H1 (cell line): ENCODE measurements around the gene YWHAQ. TPM values are rescaled to one million over a fixed set of nuclear protein-coding genes. Genes with fewer than 3 reads are reported as not detected.

Experiments used
- GABPA ChIP-seq: IDR thresholded peaks from 2 replicates; pipeline ENCODE4 v1.6.1; 2011; ENCODE audit warnings: mild to moderate bottlenecking, low read length, moderate library complexity, borderline replicate concordance; ENCODE audit not compliant: insufficient read depth
- HDAC2 ChIP-seq, 2 experiments: fragments of 300-600 bp in 1 of 2; sonication (generic) in 1 of 2; IDR thresholded peaks; 2 replicates each; pipeline ENCODE4 v1.6.1; 2011 to 2012; ENCODE audit warnings: low read depth in 2 of 2, low read length in 2 of 2, mild to moderate bottlenecking in 2 of 2, moderate library complexity in 2 of 2, borderline replicate concordance in 1 of 2, inconsistent platforms in 1 of 2
- polyA plus RNA-seq, 7 experiments: library from polyadenylated mRNA; depleted of rRNA in 3 of 7; stranded (reverse) in 5 of 7; unstranded in 2 of 7; fragments of >200 nt in 5 of 7; fragments of 200-250 nt in 2 of 7; gene quantifications; 1 replicate in 5 of 7; 2 replicates in 1 of 7; 4 replicates in 1 of 7; pipeline versions ENCODE4 v1.2.1 to v1.2.3, GENCODE V29; 2011 to 2013; ENCODE audit warnings: missing spikeins in 2 of 7, mixed read lengths in 2 of 7
- total RNA-seq: library from RNA; stranded (reverse); fragmentation: NEBNext Ultra II Directional; extraction: Animal tissue kit (Norgen Biotek cat#: 25700); gene quantifications from 2 replicates; pipeline ENCODE4 v1.2.1, GENCODE V29; 2021
- TF ChIP-seq, protein P1 (sequence below): fragments of 300-600 bp; sonication (generic); IDR thresholded peaks from 2 replicates; pipeline ENCODE4 v1.7.1; 2012; ENCODE audit warnings: low read length, moderate library complexity, mild to moderate bottlenecking, inconsistent platforms; ENCODE audit not compliant: insufficient replicate concordance
- TF ChIP-seq, protein P2 (sequence below): IDR thresholded peaks from 2 replicates; pipeline ENCODE4 v1.6.1; 2012; ENCODE audit warnings: inconsistent platforms
- TF ChIP-seq, protein P3 (sequence below): IDR thresholded peaks from 2 replicates; pipeline ENCODE4 v1.6.1; 2012; ENCODE audit warnings: low read length, inconsistent platforms

The YWHAQ gene
- total and polyA plus RNA-seq, 2 of the 8 experiments (the other 6 are each of a cell fraction or from before 2014, with no cell fraction given) = 244 to 480 TPM

DNA sequence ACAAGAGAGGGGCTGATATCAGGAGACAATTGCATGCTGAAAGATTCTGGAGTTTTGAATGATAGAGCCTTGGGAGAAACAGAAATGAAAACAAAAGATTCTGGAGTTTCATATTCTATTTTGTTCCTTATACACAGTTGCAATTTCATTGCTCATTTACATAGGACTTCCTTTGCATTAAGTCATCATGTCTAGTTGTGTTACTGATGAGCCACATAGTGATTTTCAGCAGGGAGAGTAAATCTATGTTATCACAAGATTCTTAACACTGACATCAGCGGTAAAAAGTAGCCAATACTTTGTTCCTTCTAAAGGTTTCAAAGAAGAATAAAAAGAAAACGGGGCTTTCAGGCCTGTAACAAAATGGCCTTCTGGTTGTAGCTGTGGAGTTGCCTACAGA, 82.3 kb downstream of the YWHAQ start (continued):
- TF ChIP-seq, protein P1, sequence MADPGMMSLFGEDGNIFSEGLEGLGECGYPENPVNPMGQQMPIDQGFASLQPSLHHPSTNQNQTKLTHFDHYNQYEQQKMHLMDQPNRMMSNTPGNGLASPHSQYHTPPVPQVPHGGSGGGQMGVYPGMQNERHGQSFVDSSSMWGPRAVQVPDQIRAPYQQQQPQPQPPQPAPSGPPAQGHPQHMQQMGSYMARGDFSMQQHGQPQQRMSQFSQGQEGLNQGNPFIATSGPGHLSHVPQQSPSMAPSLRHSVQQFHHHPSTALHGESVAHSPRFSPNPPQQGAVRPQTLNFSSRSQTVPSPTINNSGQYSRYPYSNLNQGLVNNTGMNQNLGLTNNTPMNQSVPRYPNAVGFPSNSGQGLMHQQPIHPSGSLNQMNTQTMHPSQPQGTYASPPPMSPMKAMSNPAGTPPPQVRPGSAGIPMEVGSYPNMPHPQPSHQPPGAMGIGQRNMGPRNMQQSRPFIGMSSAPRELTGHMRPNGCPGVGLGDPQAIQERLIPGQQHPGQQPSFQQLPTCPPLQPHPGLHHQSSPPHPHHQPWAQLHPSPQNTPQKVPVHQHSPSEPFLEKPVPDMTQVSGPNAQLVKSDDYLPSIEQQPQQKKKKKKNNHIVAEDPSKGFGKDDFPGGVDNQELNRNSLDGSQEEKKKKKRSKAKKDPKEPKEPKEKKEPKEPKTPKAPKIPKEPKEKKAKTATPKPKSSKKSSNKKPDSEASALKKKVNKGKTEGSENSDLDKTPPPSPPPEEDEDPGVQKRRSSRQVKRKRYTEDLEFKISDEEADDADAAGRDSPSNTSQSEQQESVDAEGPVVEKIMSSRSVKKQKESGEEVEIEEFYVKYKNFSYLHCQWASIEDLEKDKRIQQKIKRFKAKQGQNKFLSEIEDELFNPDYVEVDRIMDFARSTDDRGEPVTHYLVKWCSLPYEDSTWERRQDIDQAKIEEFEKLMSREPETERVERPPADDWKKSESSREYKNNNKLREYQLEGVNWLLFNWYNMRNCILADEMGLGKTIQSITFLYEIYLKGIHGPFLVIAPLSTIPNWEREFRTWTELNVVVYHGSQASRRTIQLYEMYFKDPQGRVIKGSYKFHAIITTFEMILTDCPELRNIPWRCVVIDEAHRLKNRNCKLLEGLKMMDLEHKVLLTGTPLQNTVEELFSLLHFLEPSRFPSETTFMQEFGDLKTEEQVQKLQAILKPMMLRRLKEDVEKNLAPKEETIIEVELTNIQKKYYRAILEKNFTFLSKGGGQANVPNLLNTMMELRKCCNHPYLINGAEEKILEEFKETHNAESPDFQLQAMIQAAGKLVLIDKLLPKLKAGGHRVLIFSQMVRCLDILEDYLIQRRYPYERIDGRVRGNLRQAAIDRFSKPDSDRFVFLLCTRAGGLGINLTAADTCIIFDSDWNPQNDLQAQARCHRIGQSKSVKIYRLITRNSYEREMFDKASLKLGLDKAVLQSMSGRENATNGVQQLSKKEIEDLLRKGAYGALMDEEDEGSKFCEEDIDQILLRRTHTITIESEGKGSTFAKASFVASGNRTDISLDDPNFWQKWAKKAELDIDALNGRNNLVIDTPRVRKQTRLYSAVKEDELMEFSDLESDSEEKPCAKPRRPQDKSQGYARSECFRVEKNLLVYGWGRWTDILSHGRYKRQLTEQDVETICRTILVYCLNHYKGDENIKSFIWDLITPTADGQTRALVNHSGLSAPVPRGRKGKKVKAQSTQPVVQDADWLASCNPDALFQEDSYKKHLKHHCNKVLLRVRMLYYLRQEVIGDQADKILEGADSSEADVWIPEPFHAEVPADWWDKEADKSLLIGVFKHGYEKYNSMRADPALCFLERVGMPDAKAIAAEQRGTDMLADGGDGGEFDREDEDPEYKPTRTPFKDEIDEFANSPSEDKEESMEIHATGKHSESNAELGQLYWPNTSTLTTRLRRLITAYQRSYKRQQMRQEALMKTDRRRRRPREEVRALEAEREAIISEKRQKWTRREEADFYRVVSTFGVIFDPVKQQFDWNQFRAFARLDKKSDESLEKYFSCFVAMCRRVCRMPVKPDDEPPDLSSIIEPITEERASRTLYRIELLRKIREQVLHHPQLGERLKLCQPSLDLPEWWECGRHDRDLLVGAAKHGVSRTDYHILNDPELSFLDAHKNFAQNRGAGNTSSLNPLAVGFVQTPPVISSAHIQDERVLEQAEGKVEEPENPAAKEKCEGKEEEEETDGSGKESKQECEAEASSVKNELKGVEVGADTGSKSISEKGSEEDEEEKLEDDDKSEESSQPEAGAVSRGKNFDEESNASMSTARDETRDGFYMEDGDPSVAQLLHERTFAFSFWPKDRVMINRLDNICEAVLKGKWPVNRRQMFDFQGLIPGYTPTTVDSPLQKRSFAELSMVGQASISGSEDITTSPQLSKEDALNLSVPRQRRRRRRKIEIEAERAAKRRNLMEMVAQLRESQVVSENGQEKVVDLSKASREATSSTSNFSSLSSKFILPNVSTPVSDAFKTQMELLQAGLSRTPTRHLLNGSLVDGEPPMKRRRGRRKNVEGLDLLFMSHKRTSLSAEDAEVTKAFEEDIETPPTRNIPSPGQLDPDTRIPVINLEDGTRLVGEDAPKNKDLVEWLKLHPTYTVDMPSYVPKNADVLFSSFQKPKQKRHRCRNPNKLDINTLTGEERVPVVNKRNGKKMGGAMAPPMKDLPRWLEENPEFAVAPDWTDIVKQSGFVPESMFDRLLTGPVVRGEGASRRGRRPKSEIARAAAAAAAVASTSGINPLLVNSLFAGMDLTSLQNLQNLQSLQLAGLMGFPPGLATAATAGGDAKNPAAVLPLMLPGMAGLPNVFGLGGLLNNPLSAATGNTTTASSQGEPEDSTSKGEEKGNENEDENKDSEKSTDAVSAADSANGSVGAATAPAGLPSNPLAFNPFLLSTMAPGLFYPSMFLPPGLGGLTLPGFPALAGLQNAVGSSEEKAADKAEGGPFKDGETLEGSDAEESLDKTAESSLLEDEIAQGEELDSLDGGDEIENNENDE = no peak
- TF ChIP-seq HDAC2 (IDR thresholded peaks at IDR 0.05; ENCODE audit: borderline replicate concordance in 1 of 2, low read depth in 2 of 2, low read length in 2 of 2) = no peak
- TF ChIP-seq, protein P2, sequence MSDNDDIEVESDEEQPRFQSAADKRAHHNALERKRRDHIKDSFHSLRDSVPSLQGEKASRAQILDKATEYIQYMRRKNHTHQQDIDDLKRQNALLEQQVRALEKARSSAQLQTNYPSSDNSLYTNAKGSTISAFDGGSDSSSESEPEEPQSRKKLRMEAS = no peak
- no peak for TF ChIP-seq GABPA
- TF ChIP-seq, protein P3, sequence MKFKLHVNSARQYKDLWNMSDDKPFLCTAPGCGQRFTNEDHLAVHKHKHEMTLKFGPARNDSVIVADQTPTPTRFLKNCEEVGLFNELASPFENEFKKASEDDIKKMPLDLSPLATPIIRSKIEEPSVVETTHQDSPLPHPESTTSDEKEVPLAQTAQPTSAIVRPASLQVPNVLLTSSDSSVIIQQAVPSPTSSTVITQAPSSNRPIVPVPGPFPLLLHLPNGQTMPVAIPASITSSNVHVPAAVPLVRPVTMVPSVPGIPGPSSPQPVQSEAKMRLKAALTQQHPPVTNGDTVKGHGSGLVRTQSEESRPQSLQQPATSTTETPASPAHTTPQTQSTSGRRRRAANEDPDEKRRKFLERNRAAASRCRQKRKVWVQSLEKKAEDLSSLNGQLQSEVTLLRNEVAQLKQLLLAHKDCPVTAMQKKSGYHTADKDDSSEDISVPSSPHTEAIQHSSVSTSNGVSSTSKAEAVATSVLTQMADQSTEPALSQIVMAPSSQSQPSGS = no peak
